ENCODE measurements around the gene MRPL12.

DNA sequence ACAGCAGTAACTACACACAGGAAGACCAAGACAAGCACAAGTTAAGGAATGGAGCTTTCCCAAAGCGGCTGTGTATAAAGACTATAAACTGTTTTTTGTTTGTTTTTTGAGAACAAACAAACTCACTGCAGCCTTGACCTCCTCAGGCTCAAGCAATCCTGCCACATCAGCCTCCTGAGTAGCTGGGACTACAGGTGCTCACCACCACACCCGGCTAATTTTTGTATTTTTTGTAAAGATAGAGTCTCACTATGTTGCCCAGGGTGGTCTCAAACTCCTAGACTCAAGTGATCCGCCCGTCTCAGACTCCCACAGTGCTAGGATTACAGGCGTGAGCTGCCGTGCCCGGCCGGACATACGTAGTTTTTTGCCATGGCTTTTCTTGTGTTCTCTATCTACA, 42.7 kb upstream of the MRPL12 start:
- TF ChIP-seq, protein P1, sequence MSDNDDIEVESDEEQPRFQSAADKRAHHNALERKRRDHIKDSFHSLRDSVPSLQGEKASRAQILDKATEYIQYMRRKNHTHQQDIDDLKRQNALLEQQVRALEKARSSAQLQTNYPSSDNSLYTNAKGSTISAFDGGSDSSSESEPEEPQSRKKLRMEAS (CRISPR knock-in tag; IDR thresholded peaks at IDR 0.05) = no peak
- TF ChIP-seq, protein P2, sequence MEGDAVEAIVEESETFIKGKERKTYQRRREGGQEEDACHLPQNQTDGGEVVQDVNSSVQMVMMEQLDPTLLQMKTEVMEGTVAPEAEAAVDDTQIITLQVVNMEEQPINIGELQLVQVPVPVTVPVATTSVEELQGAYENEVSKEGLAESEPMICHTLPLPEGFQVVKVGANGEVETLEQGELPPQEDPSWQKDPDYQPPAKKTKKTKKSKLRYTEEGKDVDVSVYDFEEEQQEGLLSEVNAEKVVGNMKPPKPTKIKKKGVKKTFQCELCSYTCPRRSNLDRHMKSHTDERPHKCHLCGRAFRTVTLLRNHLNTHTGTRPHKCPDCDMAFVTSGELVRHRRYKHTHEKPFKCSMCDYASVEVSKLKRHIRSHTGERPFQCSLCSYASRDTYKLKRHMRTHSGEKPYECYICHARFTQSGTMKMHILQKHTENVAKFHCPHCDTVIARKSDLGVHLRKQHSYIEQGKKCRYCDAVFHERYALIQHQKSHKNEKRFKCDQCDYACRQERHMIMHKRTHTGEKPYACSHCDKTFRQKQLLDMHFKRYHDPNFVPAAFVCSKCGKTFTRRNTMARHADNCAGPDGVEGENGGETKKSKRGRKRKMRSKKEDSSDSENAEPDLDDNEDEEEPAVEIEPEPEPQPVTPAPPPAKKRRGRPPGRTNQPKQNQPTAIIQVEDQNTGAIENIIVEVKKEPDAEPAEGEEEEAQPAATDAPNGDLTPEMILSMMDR (IDR thresholded peaks at IDR 0.05) = no peak
- TF ChIP-seq, protein P3, sequence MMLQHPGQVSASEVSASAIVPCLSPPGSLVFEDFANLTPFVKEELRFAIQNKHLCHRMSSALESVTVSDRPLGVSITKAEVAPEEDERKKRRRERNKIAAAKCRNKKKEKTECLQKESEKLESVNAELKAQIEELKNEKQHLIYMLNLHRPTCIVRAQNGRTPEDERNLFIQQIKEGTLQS (CRISPR knock-in tag; conservative IDR thresholded peaks at IDR 0.05) = no peak

All from WTC11 (cell line).